Measurements from ENCODE around the gene CBX8. TPM values are rescaled to one million over a fixed set of nuclear protein-coding genes. Genes with fewer than 3 reads are reported as not detected.

The CBX8 gene
- total RNA-seq, 1 experiment from 2014 or later = 3.8 TPM

GRCh38 chr17:79750650-79751545 lies 46.0 kb downstream of the CBX8 start:
- DNase-seq (ENCODE audit: low read depth) = no peak

GRCh38 chr17:79749958-79750357 lies 46.9 kb downstream of the CBX8 start:
- DNase-seq (ENCODE audit: low read depth) = no peak

GRCh38 chr17:79749156-79749815 lies 47.6 kb downstream of the CBX8 start:
- peak; percentile 28 for DNase-seq (ENCODE audit: low read depth)

- no peak for DNase-seq (ENCODE audit: low read depth)
Measured at GRCh38 chr17:79748295-79749099, 48.4 kb downstream of the CBX8 start.

- no peak for DNase-seq (ENCODE audit: low read depth)
Measured at GRCh38 chr17:79747508-79748294, 49.2 kb downstream of the CBX8 start.

- DNase-seq (ENCODE audit: low read depth) = no peak
Measured at GRCh38 chr17:79746889-79747507, 49.9 kb downstream of the CBX8 start.

GRCh38 chr17:79745641-79746105 lies 51.2 kb downstream of the CBX8 start:
- DNase-seq (ENCODE audit: low read depth) = no peak

- no peak for DNase-seq (ENCODE audit: low read depth)
Measured at GRCh38 chr17:79743614-79744013, 53.3 kb downstream of the CBX8 start.

- no peak for DNase-seq (ENCODE audit: low read depth)
Measured at GRCh38 chr17:79742951-79743476, 53.9 kb downstream of the CBX8 start.

GRCh38 chr17:79742589-79742918 lies 54.3 kb downstream of the CBX8 start:
- DNase-seq (ENCODE audit: low read depth) = no peak

Other genes with a start within 250 kb of the CBX8 start
- gene RBFOX3, start 186.0 kb downstream of the CBX8 start, total RNA-seq (2014; rRNA removed; shearing (Covaris generic)) = not detected in 2 replicates
- not detected in 2 replicates for gene ENPP7, start 66.1 kb downstream of the CBX8 start, total RNA-seq (2014; rRNA removed; shearing (Covaris generic))
- 5.0 and 6.1 TPM in 2 replicates for gene CBX2, start 18.9 kb downstream of the CBX8 start, total RNA-seq (2014; rRNA removed; shearing (Covaris generic))
- gene CBX4, start 42.4 kb upstream of the CBX8 start, total RNA-seq (2014; rRNA removed; shearing (Covaris generic)) = 10.8 and 11.8 TPM in 2 replicates
- gene TBC1D16, start 238.8 kb upstream of the CBX8 start, total RNA-seq (2014; rRNA removed; shearing (Covaris generic)) = 8.9 and 10.7 TPM in 2 replicates
- gene CCDC40, start 239.6 kb upstream of the CBX8 start, total RNA-seq (2014; rRNA removed; shearing (Covaris generic)) = 1.3 and 1.6 TPM in 2 replicates